GM10266 (cell line): Measurements from ENCODE around the gene PABPN1.

Source experiments
- DNase-seq: peaks from one replicate; pipeline ENCODE4 v3.0.0; 2012; ENCODE audit errors: extremely low spot score
- TF ChIP-seq, protein P1 (sequence below): IDR thresholded peaks from 2 replicates; pipeline ENCODE4 v1.5.1; 2012; ENCODE audit warnings: mild to moderate bottlenecking, low read depth; ENCODE audit not compliant: control insufficient read depth, insufficient read depth; ENCODE audit errors: missing control alignments

The PABPN1 gene

DNA sequence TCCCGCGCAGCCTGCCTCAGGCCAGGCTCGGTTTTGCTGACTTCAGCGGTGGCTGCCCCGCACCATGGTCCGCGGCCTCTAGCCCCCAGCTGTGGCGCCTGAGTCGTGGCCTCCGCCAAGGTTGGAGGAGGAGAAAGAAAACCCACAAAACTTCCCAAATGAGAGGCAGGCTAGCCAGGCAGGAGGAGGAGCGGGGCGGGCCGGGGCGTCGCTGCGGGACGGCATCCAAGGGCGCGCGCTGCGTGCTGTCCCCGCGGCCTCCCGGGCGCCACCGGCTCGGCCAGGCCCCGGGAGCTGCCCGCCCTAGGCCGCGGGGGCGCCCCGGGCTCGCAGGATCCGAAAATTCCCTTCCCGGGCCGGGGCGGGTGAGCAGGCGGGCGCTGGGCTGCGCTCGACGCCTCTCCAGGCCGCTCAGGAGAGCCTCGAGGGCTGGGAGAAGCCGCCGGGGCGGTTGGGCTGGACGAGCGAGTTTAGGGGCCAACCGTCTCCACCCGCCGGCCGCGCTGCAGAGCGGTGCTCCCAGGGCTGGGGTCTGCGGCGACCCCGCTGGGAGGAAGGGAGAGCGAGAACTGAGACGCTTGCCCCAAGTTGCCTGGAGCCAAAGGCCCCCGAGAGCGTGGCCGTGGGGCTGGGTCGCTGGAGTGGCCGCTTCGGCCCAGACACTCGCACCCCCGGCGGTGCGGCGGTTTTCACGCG is 43.9 kb downstream of the PABPN1 start, which contains the start of gene EFS:
Gene EFS (minus strand): TSS at position 137 of the 696 bp plus-strand sequence. CDS start 147 bp downstream, outside the sequence.
- no peak for DNase-seq
- TF ChIP-seq, protein P1, sequence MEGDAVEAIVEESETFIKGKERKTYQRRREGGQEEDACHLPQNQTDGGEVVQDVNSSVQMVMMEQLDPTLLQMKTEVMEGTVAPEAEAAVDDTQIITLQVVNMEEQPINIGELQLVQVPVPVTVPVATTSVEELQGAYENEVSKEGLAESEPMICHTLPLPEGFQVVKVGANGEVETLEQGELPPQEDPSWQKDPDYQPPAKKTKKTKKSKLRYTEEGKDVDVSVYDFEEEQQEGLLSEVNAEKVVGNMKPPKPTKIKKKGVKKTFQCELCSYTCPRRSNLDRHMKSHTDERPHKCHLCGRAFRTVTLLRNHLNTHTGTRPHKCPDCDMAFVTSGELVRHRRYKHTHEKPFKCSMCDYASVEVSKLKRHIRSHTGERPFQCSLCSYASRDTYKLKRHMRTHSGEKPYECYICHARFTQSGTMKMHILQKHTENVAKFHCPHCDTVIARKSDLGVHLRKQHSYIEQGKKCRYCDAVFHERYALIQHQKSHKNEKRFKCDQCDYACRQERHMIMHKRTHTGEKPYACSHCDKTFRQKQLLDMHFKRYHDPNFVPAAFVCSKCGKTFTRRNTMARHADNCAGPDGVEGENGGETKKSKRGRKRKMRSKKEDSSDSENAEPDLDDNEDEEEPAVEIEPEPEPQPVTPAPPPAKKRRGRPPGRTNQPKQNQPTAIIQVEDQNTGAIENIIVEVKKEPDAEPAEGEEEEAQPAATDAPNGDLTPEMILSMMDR: no peak

DNA sequence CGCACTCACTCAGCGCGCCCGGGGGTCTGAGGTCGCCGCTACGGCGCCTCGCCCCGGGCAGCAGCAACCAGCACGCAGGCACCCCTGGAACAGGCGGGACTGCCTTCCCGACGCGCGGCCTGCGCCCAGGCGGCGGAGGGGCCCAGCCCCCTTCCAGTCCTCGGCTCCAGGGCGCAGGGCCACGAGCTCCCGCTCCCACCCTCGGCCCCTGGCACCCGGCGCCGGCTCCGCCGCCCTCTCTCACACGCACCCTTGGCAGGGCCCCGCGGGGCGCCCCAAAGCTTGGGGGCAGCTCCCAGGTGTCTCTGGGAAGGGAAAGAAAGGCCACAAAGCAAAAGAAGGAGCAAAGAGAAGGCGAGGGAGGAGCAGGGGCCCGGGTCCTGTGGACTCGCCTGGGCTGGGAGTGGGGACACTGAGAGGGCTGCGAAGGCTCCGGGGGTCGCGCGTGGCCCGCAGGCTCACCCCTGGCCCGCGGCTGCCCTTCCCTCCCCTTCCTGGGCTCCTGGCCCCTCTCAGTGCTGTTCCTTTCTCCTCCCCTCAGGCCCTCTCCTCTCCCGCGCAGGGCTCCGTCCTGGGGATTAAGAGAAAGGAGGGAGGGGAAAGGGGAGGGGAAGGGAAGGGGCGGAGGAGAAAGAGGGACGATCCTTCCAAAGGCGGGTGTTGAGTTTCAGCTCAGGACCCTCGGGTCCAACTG is 44.6 kb downstream of the PABPN1 start:
- TF ChIP-seq, protein P1: no peak
- DNase-seq: no peak

DNA sequence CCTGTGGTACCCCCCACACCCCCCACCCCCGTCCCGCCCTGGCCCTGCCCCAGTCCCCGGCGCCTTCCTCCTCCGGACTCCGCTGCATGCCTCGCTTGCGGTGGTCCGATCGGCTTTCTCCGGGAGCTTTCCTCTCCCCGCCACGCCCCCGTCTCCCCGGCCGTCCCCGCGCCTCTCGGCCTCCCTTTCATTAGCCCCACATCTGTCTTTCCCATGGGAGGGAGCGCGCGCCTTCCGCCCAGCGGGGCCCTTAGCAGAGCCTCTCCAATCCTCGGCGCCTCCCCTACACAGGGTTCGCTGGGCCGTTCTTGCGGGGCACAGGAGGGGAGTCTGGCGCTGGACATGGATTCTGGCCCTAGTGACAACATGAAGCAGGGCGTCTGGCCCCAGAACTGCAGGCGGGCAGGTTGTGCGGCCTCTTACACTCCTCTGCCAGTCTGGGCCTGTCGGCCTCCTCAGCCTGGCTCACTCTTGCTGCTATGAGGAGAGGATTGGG is 45.2 kb downstream of the PABPN1 start:
- TF ChIP-seq, protein P1: no peak
- no peak for DNase-seq

DNA sequence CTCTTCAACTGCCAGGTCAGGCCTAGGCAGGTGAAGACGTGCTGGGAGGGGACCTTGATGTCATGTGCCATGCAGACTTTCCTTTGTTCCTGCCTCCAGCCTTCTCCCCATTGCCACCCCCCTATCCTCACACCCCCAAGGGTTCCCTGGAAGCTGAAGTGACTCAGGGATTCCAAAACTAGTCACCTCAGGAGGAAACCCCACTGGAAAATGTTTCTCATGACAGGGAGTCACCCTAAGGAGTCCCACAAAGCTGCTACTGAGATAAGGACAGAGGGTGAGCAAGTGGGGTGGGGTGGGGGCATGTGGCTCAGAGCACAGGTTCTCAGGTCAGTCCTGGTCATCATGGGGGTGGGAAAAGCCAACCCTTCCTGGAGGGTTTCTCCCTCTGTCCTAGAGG is 49.0 kb downstream of the PABPN1 start:
- DNase-seq: no peak
- TF ChIP-seq, protein P1: no peak

DNA sequence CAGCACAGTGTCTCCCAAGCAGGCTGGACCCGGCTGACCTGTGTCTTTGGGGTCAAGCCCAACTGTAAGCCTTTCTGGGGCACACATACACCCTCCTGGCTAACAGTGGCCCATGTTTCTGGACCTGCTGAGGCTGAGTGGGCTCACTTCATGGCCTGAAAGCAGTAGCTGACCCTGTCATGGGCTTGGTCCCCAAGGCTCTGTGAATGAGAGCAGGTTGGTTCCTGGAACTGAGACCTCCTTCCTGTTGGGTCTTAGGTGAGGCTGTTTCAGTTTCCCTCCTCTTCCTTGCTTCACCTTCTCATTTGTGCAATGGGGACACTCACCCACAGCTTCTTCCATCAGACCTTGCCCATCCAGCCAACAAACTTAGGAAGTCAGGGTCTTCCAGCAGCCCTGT is 50.6 kb downstream of the PABPN1 start:
- TF ChIP-seq, protein P1: no peak
- no peak for DNase-seq

DNA sequence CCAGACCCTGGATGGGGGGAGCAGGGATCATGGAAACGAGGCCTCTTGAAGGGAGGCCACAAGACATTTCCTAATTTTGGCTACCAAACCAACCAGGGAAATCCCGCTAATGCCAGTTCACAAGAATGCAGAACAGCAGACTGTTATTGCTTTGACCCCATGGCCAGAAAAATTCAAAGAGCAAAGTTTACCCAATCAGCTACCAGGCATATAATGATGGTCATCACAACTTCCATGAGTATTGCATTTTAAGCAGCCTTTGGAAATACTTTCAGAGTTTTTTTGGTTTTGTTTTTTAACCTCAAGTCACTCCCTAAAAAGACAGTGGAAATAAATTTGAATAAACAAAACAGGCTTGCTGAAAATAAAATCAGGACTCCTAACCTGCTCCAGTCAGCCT is 51.3 kb downstream of the PABPN1 start, which contains the start of gene IL25:
Gene IL25 (plus strand): TSS at position 301 of the 400 bp plus-strand sequence.
- TF ChIP-seq, protein P1: no peak

DNA sequence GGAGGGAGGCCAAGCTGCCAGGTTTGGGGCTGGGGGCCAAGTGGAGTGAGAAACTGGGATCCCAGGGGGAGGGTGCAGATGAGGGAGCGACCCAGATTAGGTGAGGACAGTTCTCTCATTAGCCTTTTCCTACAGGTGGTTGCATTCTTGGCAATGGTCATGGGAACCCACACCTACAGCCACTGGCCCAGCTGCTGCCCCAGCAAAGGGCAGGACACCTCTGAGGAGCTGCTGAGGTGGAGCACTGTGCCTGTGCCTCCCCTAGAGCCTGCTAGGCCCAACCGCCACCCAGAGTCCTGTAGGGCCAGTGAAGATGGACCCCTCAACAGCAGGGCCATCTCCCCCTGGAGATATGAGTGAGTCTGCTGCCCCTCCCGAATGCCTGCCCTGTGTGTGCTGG is 51.8 kb downstream of the PABPN1 start:
- DNase-seq: no peak
- TF ChIP-seq, protein P1: no peak

More for the DNA sequence above, 51.3 kb downstream of the PABPN1 start, which contains the start of gene IL25:
- no peak for DNase-seq
